GM18951 (cell line): ENCODE data around the gene PPM1N.
"Not testable (repeated sequence)": the region's sequence is repeated elsewhere in the genome, so short reads cannot be mapped to it uniquely, and the experiment has no call there.

Source experiments
- POLR2A ChIP-seq: IDR thresholded peaks from 4 replicates; pipeline ENCODE4 v1.6.1; 2011; ENCODE audit warnings: mild to moderate bottlenecking; ENCODE audit not compliant: insufficient read length, insufficient read depth; ENCODE audit errors: extremely low read depth
- in situ Hi-C: fragments of 300-500 bp; cut with MboI; formaldehyde crosslinking; loops from one replicate; pipeline ENCODE4 v1.12.0; 2022; ENCODE audit warnings: low sequenced_read_pairs, mixed read lengths, inconsistent platforms; ENCODE audit not compliant: unreplicated experiment

The PPM1N gene

GRCh38 chr19:45505151-45505995 lies 7.1 kb downstream of the PPM1N start:
- no peak for TF ChIP-seq POLR2A
- in situ Hi-C loops = no loop called here

- in situ Hi-C loops = no loop called here
These were observed 7.7 kb downstream of the PPM1N start for GRCh38 chr19:45505996-45506245.

DNA sequence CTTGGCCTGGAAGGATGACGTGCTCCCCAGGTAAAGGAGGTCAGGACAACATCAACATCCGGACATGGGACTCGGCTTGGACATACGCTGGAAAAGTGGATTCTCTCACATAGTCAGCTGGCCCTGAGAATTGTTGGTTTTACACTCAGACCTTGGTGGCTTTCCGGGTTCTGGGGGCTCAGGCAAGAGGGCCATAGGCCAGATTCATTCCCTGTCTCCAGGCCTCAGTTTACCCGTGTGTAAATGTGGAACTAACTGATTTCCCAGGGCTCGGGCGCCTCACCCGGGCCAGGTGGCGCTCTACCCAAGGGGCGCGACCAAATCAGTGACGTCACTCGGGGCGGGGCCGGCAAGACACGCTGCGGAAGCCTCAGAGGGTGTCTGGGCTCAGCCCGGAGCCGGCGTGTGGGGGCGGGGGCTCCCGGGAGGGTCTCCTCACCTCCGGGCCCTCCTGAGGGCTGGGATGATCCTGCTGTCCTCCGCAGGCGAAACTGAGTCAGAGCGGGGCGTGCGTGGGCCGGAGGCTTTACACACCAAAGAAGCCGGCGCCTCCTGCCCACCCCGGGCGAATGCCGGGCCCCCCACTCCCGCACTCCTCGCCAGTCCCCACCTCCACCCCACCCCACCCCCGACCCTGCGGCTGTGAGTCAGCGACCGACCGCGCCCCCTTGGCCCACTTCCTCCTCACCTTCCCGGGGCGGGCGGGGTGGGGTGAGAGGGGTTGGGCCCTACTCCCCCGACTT lies 8.2 kb downstream of the PPM1N start:
- in situ Hi-C loops = no loop called here
- peak; percentile 86 for TF ChIP-seq POLR2A

More at GRCh38 chr19:45505996-45506245, 7.7 kb downstream of the PPM1N start:
- TF ChIP-seq POLR2A = no peak

DNA sequence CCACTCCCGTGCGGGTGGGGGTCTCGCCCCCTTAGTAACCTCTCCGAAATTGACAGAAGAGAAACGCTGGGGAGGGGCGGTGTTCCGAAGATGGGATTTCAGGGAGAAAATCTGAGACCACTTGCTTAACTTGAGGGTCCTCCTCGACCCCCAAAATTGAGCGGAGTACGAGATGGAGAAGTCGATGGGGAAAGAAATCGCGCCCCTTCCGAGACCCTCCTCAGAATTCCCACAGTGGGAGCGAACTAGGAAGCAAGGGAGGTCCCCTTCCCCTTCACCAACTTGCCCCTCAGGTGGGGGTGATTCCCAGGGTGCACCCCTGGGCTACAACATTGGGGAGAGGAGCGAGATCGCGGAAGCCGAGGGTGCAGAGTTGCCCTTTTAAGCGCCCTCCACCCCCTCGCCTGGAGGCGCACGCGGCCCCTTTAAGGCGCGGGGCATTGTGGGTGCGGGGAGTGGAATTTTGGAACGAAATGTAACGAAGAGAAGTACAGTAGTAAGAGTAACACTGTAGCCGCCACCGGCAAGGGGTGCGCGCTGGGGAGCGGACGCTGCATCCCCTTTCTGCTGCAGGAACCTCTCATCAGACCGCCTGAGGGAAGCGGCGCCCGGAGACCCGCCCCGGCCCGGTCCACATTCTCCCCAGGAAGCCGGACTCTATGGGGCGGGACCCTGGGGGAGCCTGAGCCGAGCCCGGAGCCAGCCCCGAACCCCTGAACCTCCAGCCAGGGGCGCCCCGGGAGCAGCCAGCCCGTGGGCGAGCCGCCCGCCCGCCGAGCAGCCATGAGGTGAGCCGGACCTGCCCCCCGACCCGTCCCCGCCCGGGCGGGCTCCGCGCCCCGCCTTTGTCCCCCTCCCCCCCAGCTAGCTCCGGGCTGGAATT lies 9.0 kb downstream of the PPM1N start, which contains the start of gene VASP:
VASP (plus strand) TSS at position 491 of the 883 bp plus-strand sequence; CDS start at position 784, 293 bp downstream.
- in situ Hi-C loops = no loop called here
- peak; percentile 99 for TF ChIP-seq POLR2A

DNA sequence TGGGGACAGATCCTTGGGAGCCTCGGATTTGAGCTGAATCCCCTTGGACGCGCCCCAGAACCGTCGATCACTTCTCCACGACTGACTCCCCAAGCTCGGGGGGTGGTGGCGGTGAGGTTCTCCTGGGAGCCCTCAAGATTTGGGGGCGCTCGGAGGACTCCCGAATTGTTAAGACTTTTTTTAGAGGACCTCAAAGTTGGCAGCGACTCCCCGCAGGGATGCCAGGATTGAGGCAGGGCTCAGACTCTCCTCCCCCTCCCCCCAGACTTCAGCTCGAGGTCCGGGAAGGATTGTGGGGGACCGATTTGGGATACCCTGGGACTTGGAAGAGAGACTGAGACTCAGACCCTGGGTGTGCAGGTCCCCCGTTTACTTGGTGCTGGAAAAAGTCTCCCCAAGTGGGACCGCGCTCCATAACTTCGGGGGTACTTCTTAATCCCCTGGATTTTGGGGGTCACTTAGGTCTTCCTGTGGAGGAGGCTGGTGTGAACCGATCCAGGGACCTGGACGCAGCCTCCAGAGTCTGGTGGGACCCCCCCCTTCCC lies 9.7 kb downstream of the PPM1N start:
- TF ChIP-seq POLR2A = no peak
- in situ Hi-C loops = no loop called here

DNA sequence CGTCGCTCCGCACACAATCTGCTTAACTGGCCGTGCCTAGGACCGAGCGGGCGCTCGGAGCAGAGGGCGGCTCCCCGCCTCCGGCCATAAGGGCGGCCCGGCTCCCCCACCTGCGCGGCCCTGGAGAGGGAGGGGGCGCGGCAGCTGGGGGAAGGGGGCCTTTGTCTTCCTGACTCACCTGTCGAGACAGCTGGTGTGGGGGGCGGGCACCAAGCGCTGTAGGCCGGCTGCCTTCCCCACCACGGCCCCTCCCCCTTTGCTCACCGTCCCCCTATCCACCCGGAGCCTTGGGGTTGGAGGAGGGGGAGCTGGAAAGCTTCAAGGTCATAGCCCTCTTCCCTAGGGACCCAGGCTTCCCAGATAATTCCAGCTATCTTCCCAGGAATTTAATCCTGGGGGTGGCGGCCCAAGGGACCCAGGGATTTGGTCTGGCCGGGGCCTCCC lies 10.2 kb downstream of the PPM1N start:
- in situ Hi-C loops = no loop called here
- no peak for TF ChIP-seq POLR2A

DNA sequence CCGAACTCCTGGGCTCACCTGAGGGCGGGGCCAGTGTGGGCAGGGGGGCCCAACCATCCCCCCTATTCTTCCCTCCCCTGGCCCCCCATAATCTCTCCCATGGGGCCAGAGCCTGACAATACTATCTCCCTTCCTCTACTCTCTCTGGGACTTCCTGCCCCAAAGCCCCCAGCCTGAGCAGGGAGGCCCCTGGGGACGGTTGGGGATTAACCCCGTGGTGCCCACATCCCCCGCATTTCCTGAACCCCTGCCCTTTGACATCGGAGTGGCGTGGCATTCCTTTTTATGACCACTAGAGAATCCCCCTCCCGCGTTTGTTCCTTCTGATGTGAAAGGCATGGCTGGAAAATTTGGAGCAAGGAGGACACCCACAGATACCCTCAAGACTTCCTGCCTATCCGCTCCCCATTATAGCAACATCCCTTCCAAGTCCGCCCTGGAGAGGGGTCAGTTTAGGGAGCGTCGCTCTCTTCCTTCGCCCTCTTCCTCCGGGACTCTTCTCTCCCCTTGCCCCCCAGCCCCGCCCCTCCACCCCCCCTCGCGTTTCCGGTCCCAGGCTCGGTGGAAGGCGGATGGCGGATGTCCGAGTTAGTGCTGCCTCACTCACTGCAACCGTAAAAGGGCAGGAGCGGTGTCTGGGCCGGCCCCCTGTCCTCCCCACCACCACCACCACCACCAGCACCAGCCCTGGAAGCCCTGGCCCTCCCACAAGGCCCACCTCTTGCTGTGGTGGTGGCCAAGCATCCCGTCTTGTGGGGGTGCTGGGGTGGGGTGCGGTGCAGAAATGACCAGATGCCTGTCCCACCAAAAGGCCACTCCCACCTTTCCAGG lies 10.8 kb downstream of the PPM1N start:
- peak; percentile 49 for TF ChIP-seq POLR2A

GRCh38 chr19:45509692-45510015 lies 11.4 kb downstream of the PPM1N start:
- in situ Hi-C loops = no loop called here
- TF ChIP-seq POLR2A = no peak

More for the DNA sequence above, 10.8 kb downstream of the PPM1N start:
- in situ Hi-C loops = no loop called here

DNA sequence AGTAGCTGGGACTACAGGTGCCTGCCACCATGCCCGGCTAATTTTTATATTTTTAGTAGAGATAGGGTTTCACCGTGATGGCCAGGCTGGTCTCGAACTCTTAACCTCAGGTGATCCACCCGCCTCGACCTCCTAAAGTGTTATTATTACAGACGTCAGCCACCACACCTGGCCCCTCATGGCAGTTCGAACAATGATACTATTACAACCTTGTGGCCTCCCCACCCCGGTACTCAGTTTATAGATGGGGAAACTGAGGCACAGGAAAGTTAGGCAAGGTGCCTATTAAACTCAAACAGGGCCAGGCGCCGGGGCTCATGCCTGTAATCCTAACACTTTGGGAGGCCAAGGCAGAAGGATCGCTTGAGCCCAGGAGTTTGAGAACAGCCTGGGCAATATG lies 12.1 kb downstream of the PPM1N start:
- in situ Hi-C loops = not testable (repeated sequence)

GRCh38 chr19:45511074-45511473 lies 12.8 kb downstream of the PPM1N start:
- in situ Hi-C loops = no loop called here
- TF ChIP-seq POLR2A = no peak

GRCh38 chr19:45512881-45513483 lies 14.7 kb downstream of the PPM1N start:
- in situ Hi-C loops = no loop called here
- no peak for TF ChIP-seq POLR2A

DNA sequence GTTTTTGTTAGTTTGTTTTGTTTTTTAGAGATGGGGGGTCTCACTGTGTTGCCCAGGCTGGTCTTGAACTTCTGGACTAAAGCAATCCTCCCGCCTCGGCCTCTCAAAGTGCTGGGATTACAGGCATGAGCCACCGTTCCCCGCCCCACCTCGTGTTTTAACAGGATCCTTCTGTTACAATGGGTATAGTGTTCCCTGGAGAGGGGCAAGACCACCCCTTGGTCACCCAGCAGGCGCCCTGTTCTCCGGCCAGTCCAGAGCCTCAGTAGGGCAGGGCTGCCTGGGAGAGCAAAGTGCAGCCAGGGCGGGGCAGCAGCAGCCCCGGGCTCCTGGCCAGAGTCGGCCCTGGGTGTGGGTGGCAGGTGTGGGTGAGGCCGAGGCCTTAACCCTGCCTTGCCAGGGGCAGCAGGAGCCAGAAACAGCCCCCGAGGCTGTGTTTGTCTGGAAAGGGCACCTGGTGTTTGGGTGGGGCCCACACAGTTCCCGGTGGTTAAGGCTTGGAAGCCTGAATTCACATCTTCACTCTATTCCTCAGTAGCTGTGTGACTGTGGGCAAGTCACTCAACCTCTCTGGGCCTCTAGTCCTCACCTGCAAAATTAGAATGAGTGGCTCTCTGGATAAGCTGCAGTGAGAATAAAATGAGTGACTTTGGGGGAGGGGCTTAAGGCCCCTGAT lies 16.3 kb downstream of the PPM1N start:
- in situ Hi-C loops = no loop called here
- no peak for TF ChIP-seq POLR2A
